H9 (cell line): Measurements from ENCODE around the gene PFDN1. TPM values are rescaled to one million over a fixed set of nuclear protein-coding genes. Genes with fewer than 3 reads are reported as not detected.

ENCODE experiments used
- DNase-seq: peaks from one replicate; pipeline ENCODE4 v3.0.0-alpha.2; 2017
- H2AFZ ChIP-seq: one replicate; pipeline ENCODE4 v1.6.1; 2013; ENCODE audit warnings: mild to moderate bottlenecking, low read length, control low read depth, moderate library complexity
- H2AK5ac ChIP-seq: 2 replicates; pipeline ENCODE4 v1.6.1; 2013; ENCODE audit warnings: low read length, control low read depth, mixed read lengths; ENCODE audit not compliant: insufficient read length
- H2BK120ac ChIP-seq: one replicate; pipeline ENCODE4 v1.6.1; 2013; ENCODE audit warnings: low read depth, mild to moderate bottlenecking, low read length, control low read depth, inconsistent platforms; ENCODE audit not compliant: poor library complexity, severe bottlenecking
- H2BK12ac ChIP-seq: 2 replicates; pipeline ENCODE4 v1.6.1; 2013; ENCODE audit warnings: low read length, control low read depth, mixed read lengths, low read depth; ENCODE audit not compliant: insufficient read length
- H2BK15ac ChIP-seq: 2 replicates; pipeline ENCODE4 v1.6.1; 2013; ENCODE audit warnings: low read depth, low read length, control low read depth
- H2BK20ac ChIP-seq: one replicate; pipeline ENCODE4 v1.6.1; 2013; ENCODE audit warnings: low read depth, mild to moderate bottlenecking, low read length, control low read depth, inconsistent platforms; ENCODE audit not compliant: poor library complexity, severe bottlenecking
- H2BK5ac ChIP-seq: 2 replicates; pipeline ENCODE4 v1.6.1; 2013; ENCODE audit warnings: low read length, control low read depth, mixed read lengths; ENCODE audit not compliant: insufficient read length
- H3K14ac ChIP-seq: 2 replicates; pipeline ENCODE4 v1.6.1; 2013; ENCODE audit warnings: low read length, control low read depth; ENCODE audit not compliant: insufficient read depth
- H3K18ac ChIP-seq: 2 replicates; pipeline ENCODE4 v1.6.1; 2013; ENCODE audit warnings: low read depth, mild to moderate bottlenecking, mixed read lengths, low read length, control low read depth; ENCODE audit not compliant: insufficient read length
- H3K23ac ChIP-seq: 2 replicates; pipeline ENCODE4 v1.6.1; 2013; ENCODE audit warnings: low read length, control low read depth, mixed read lengths, low read depth; ENCODE audit not compliant: insufficient read length
- H3K23me2 ChIP-seq: 2 replicates; pipeline ENCODE4 v1.6.1; 2013; ENCODE audit warnings: low read depth, mild to moderate bottlenecking, mixed read lengths, low read length, control low read depth; ENCODE audit not compliant: insufficient read length, poor library complexity, severe bottlenecking
- H3K27ac ChIP-seq: 2 replicates; pipeline ENCODE4 v1.5.1; 2013; ENCODE audit warnings: low read length, control low read depth, mixed read lengths, low read depth; ENCODE audit not compliant: insufficient read length
- H3K27me3 ChIP-seq: 2 replicates; pipeline ENCODE4 v1.6.1; 2013; ENCODE audit warnings: low read length, control low read depth, inconsistent platforms; ENCODE audit not compliant: insufficient read depth
- H3K4ac ChIP-seq: 2 replicates; pipeline ENCODE4 v1.6.1; 2013; ENCODE audit warnings: low read depth, mild to moderate bottlenecking, control low read depth, inconsistent platforms, low read length, moderate library complexity
- H3K4me1 ChIP-seq: 2 replicates; pipeline ENCODE4 v1.6.1; 2013; ENCODE audit warnings: low read length, control low read depth, inconsistent platforms; ENCODE audit not compliant: insufficient read depth
- H3K4me2 ChIP-seq: 2 replicates; pipeline ENCODE4 v1.6.1; 2013; ENCODE audit warnings: low read length, control low read depth, mixed read lengths; ENCODE audit not compliant: insufficient read length, insufficient read depth
- H3K56ac ChIP-seq: 2 replicates; pipeline ENCODE4 v1.6.1; 2013; ENCODE audit warnings: low read depth, mild to moderate bottlenecking, mixed read lengths, low read length, control low read depth; ENCODE audit not compliant: insufficient read length
- H3K79me1 ChIP-seq: 2 replicates; pipeline ENCODE4 v1.6.1; 2013; ENCODE audit warnings: low read depth, mild to moderate bottlenecking, moderate library complexity, low read length, control low read depth, inconsistent platforms; ENCODE audit not compliant: insufficient read depth, poor library complexity, severe bottlenecking
- H3K79me2 ChIP-seq: 2 replicates; pipeline ENCODE4 v1.6.1; 2013; ENCODE audit warnings: low read length, control low read depth, inconsistent platforms; ENCODE audit not compliant: insufficient read depth
- H3K9ac ChIP-seq: 2 replicates; pipeline ENCODE4 v1.6.1; 2013; ENCODE audit warnings: low read length, control low read depth, mixed read lengths; ENCODE audit not compliant: insufficient read length; ENCODE audit errors: extremely low read depth
- H3K9me3 ChIP-seq: one replicate; pipeline ENCODE4 v1.6.1; 2013; ENCODE audit warnings: low read depth, low read length, inconsistent platforms; ENCODE audit not compliant: control insufficient read depth
- H3T11ph ChIP-seq: one replicate; pipeline ENCODE4 v1.6.1; 2013; ENCODE audit warnings: mild to moderate bottlenecking, low read length, control low read depth, inconsistent platforms
- H4K20me1 ChIP-seq: one replicate; pipeline ENCODE4 v1.6.1; 2013; ENCODE audit not compliant: control insufficient read depth, insufficient read length, insufficient read depth
- H4K5ac ChIP-seq: 2 replicates; pipeline ENCODE4 v1.6.1; 2013; ENCODE audit warnings: low read depth, mild to moderate bottlenecking, mixed read lengths, low read length, control low read depth; ENCODE audit not compliant: insufficient read length
- H4K8ac ChIP-seq: replicated peaks from 2 replicates; pipeline ENCODE4 v1.6.1; 2013; ENCODE audit warnings: low read length, control low read depth, mixed read lengths, low read depth; ENCODE audit not compliant: insufficient read length
- H4K91ac ChIP-seq: 2 replicates; pipeline ENCODE4 v1.6.1; 2013; ENCODE audit warnings: low read depth, mild to moderate bottlenecking, moderate library complexity, mixed read lengths, low read length, control low read depth; ENCODE audit not compliant: insufficient read length
- H3K27ac Mint-ChIP-seq, 3 experiments: 2 replicates in 2 of 3; 3 replicates in 1 of 3; pipeline ENCODE4 v1.8.0; 2020 to 2021; ENCODE audit warnings: mixed read lengths in 3 of 3, mild to moderate bottlenecking in 1 of 3, moderate library complexity in 1 of 3
- H3K27me3 Mint-ChIP-seq: 2 replicates; pipeline ENCODE4 v1.8.0; 2021; ENCODE audit warnings: low read depth, mild to moderate bottlenecking, moderate library complexity, mixed read lengths
- H3K36me3 Mint-ChIP-seq, 3 experiments: 2 replicates in 2 of 3; 3 replicates in 1 of 3; pipeline ENCODE4 v1.8.0; 2020 to 2021; ENCODE audit warnings: low read depth in 3 of 3, mixed read lengths in 3 of 3; ENCODE audit not compliant: insufficient read depth in 1 of 3
- H3K4me1 Mint-ChIP-seq, 2 experiments: 2 replicates each; pipeline ENCODE4 v1.8.0; 2020; ENCODE audit warnings: mixed read lengths in 2 of 2
- H3K4me3 Mint-ChIP-seq, 2 experiments: 2 replicates in 1 of 2; 3 replicates in 1 of 2; pipeline ENCODE4 v1.8.0; 2020 to 2021; ENCODE audit warnings: mild to moderate bottlenecking in 2 of 2, mixed read lengths in 2 of 2, moderate library complexity in 1 of 2
- H3K9me3 Mint-ChIP-seq, 2 experiments: 2 replicates in 1 of 2; 3 replicates in 1 of 2; pipeline ENCODE4 v1.8.0; 2020; ENCODE audit warnings: mild to moderate bottlenecking in 2 of 2, mixed read lengths in 2 of 2, moderate library complexity in 1 of 2
- WGBS: extraction: QIAGEN DNeasy Blood & Tissue Kit; methylation state at CpG from one replicate; pipeline ENCODE4 v1.1.7; 2013; ENCODE audit warnings: missing lambda C conversion rate, low lambda C conversion rate, mixed read lengths; ENCODE audit not compliant: insufficient read length; ENCODE audit errors: extremely low coverage; 5-methylcytosine and 5-hydroxymethylcytosine counted together
- total RNA-seq: library from RNA; stranded (reverse); gene quantifications from 2 replicates; pipeline ENCODE4 v1.2.1, GENCODE V29; 2021
- TF ChIP-seq, protein P1 (sequence below): fragments of 200-600 bp; sonication (generic); conservative IDR thresholded peaks from 3 replicates; pipeline ENCODE4 v1.8.0; 2021; ENCODE audit warnings: antibody characterized with exemption, mild to moderate bottlenecking

PFDN1 gene
- total RNA-seq, 1 experiment from 2014 or later, result 58.3 TPM

- no CpG with 5 or more reads among the region's 5 CpGs for WGBS
- Mint-ChIP-seq H3K27ac (peak overlapping the region in 2 of 3 experiments; percentile 72 to 76; a peak in 4 of 7 replicates), H3K4me3 (no peak overlapping the region), H3K36me3 (peaks cover 0 to 18% (median 6%) of the 10 kb centered on the region in 3 experiments; a peak in 4 of 7 replicates), H3K4me1 (peaks cover 34% of the 10 kb centered on the region in 2 experiments), H3K9me3 (no peaks in the 10 kb centered on the region), H3K27me3 (no peaks in the 10 kb centered on the region)
- no peaks in the 10 kb centered on the region for H3K23me2 ChIP-seq
- no peaks in the 10 kb centered on the region for H3K79me1 ChIP-seq
- no peaks in the 10 kb centered on the region for H3K79me2 ChIP-seq
- no peak overlapping the region for H3K27ac ChIP-seq
- H3K4me1 ChIP-seq, result peaks cover 9% of the 10 kb centered on the region
- H3K56ac ChIP-seq, result no peak overlapping the region
- no peak overlapping the region for H3K4me2 ChIP-seq
- H2AK5ac ChIP-seq, result no peak overlapping the region
- no peak overlapping the region for H3K18ac ChIP-seq
- no peak overlapping the region for H2BK15ac ChIP-seq
- H2BK20ac ChIP-seq, result no peak overlapping the region
- H3K14ac ChIP-seq, result no peak overlapping the region
- H2BK5ac ChIP-seq, result no peak overlapping the region
- no peak overlapping the region for H3K23ac ChIP-seq
- H3T11ph ChIP-seq, result no peak overlapping the region
- H4K8ac ChIP-seq, result no peak overlapping the region
- no peak overlapping the region for H3K9ac ChIP-seq
- peak; percentile 54 for DNase-seq
- no peak overlapping the region for H2AFZ ChIP-seq
- no peak overlapping the region for H2BK120ac ChIP-seq
- H4K5ac ChIP-seq, result no peak overlapping the region
- no peaks in the 10 kb centered on the region for H3K9me3 ChIP-seq
- H4K91ac ChIP-seq, result no peak overlapping the region
- H2BK12ac ChIP-seq, result no peak overlapping the region
- H3K4ac ChIP-seq, result no peak overlapping the region
- no peaks in the 10 kb centered on the region for H4K20me1 ChIP-seq
- no peaks in the 10 kb centered on the region for H3K27me3 ChIP-seq
- TF ChIP-seq, protein P1, sequence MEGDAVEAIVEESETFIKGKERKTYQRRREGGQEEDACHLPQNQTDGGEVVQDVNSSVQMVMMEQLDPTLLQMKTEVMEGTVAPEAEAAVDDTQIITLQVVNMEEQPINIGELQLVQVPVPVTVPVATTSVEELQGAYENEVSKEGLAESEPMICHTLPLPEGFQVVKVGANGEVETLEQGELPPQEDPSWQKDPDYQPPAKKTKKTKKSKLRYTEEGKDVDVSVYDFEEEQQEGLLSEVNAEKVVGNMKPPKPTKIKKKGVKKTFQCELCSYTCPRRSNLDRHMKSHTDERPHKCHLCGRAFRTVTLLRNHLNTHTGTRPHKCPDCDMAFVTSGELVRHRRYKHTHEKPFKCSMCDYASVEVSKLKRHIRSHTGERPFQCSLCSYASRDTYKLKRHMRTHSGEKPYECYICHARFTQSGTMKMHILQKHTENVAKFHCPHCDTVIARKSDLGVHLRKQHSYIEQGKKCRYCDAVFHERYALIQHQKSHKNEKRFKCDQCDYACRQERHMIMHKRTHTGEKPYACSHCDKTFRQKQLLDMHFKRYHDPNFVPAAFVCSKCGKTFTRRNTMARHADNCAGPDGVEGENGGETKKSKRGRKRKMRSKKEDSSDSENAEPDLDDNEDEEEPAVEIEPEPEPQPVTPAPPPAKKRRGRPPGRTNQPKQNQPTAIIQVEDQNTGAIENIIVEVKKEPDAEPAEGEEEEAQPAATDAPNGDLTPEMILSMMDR, result peak; percentile 52
Measured at GRCh38 chr5:140242099-140242498, 60.8 kb downstream of the PFDN1 start.
